Tibial artery (tissue), 4 donors: ENCODE results near the gene HHATL.

Experiments used
- DNase-seq, 2 donors: peaks; one replicate each; pipeline ENCODE4 v3.0.0-alpha.2; 2019
- H3K27ac ChIP-seq, 2 donors: fragments of 200-600 bp; sonication (generic) in 1 of 2; 1 replicate in 1 of 2; 2 replicates in 1 of 2; pipeline ENCODE4 v1.5.1; 2018 to 2019; ENCODE audit warnings: mild to moderate bottlenecking in 1 of 2
- H3K27me3 ChIP-seq, 2 donors: fragments of 200-600 bp; sonication (generic) in 1 of 2; one replicate each; pipeline versions ENCODE4 v1.5.1 to v1.6.0; 2016 to 2019
- H3K36me3 ChIP-seq, 3 donors: fragments of 200-600 bp; sonication (generic) in 2 of 3; one replicate each; pipeline ENCODE4 v1.5.1; 2016 to 2019; ENCODE audit warnings: mild to moderate bottlenecking in 2 of 3
- H3K4me1 ChIP-seq, 4 donors: fragments of 200-600 bp; sonication (generic) in 2 of 4; 1 replicate in 3 of 4; 2 replicates in 1 of 4; pipeline ENCODE4 v1.5.1; 2016 to 2019
- H3K4me3 ChIP-seq, 2 donors: fragments of 200-600 bp; sonication (generic) in 1 of 2; 1 replicate in 1 of 2; 2 replicates in 1 of 2; pipeline ENCODE4 v1.5.1; 2018 to 2019; ENCODE audit warnings: mild to moderate bottlenecking in 2 of 2
- H3K9me3 ChIP-seq, 3 donors: fragments of 200-600 bp; sonication (generic) in 1 of 3; one replicate each; pipeline ENCODE4 v1.5.1; 2016 to 2019
- CTCF ChIP-seq, 2 experiments: fragments of 200-600 bp in 1 of 2; fragments of 450-650 bp in 1 of 2; IDR thresholded peaks; one replicate each; pipeline ENCODE4 v1.5.1; 2017 to 2019; ENCODE audit warnings: antibody characterized with exemption in 2 of 2, mild to moderate bottlenecking in 1 of 2, moderate library complexity in 1 of 2
- intact Hi-C: fragments of 100-400 bp; cut with DNase I; formaldehyde crosslinking; loops from one replicate; pipeline ENCODE4 v1.15.0; 2023; ENCODE audit warnings: low total_unique reads

The HHATL gene

GRCh38 chr3:42692667-42693529 lies 9.7 kb downstream of the HHATL start:
- intact Hi-C loops: loop anchor here (10.0 kb wide), 1 partner anchor 412 kb away; the partner anchor contains the start of gene POMGNT2
- TF ChIP-seq CTCF (IDR thresholded peaks at IDR 0.05): no peak
- H3K4me1 ChIP-seq: no peaks in the 10 kb centered on the region
- no peaks in the 10 kb centered on the region for H3K9me3 ChIP-seq
- DNase-seq: peak; percentile 14 to 49
- H3K27me3 ChIP-seq: peaks cover 0 to 4% of the 10 kb centered on the region in 2 donors
- H3K36me3 ChIP-seq: no peaks in the 10 kb centered on the region
- no peak overlapping the region for H3K4me3 ChIP-seq
- no peak overlapping the region for H3K27ac ChIP-seq

GRCh38 chr3:42691816-42692666 lies 10.6 kb downstream of the HHATL start:
- H3K36me3 ChIP-seq: no peaks in the 10 kb centered on the region
- no peaks in the 10 kb centered on the region for H3K9me3 ChIP-seq
- intact Hi-C loops: loop anchor here (10.0 kb wide), 1 partner anchor 413 kb away; the partner anchor contains the start of gene POMGNT2
- H3K27ac ChIP-seq: no peak overlapping the region
- no peak for TF ChIP-seq CTCF (IDR thresholded peaks at IDR 0.05)
- peaks cover 0 to under 1% of the 10 kb centered on the region in 2 donors for H3K27me3 ChIP-seq
- H3K4me1 ChIP-seq: no peaks in the 10 kb centered on the region
- no peak overlapping the region for H3K4me3 ChIP-seq
- peak; percentile 14 to 38 for DNase-seq

GRCh38 chr3:42690766-42691680 lies 11.6 kb downstream of the HHATL start:
- peak; percentile 5 to 43 for DNase-seq
- no peak overlapping the region for H3K27ac ChIP-seq
- no peaks in the 10 kb centered on the region for H3K9me3 ChIP-seq
- no peaks in the 10 kb centered on the region for H3K36me3 ChIP-seq
- intact Hi-C loops: loop anchor here (10.0 kb wide), 1 partner anchor 414 kb away; the partner anchor contains the start of gene POMGNT2
- no peak for TF ChIP-seq CTCF (IDR thresholded peaks at IDR 0.05)
- peaks cover 0 to 3% of the 10 kb centered on the region in 2 donors for H3K27me3 ChIP-seq
- H3K4me3 ChIP-seq: no peak overlapping the region
- peaks cover 0 to 4% (median 3%) of the 10 kb centered on the region in 4 donors for H3K4me1 ChIP-seq

GRCh38 chr3:42690191-42690590 lies 12.4 kb downstream of the HHATL start:
- Histone ChIP-seq H3K4me3 (no peak overlapping the region), H3K36me3 (no peaks in the 10 kb centered on the region), H3K4me1 (peaks cover 0 to 12% (median 11%) of the 10 kb centered on the region in 4 donors), H3K9me3 (no peaks in the 10 kb centered on the region), H3K27ac (no peak overlapping the region), H3K27me3 (peaks cover 0 to 3% of the 10 kb centered on the region in 2 donors)
- intact Hi-C loops: loop anchor here (10.0 kb wide), 1 partner anchor 415 kb away; the partner anchor contains the start of gene POMGNT2
- no peak for TF ChIP-seq CTCF (IDR thresholded peaks at IDR 0.05)
- DNase-seq: peak in 1 of 2 donors; percentile 29
